Panc1 (cell line): ENCODE data around the gene TARBP1. TPM values are rescaled to one million over a fixed set of nuclear protein-coding genes. Genes with fewer than 3 reads are reported as not detected.

Experiments
- ATAC-seq: fragments of 200-7000 bp; cut with Tn5 transposase; 2 replicates; pipeline ENCODE4 v1.9.1; 2020; ENCODE audit warnings: mild to moderate bottlenecking, moderate library complexity
- BruUV-seq: library from RNA; stranded (reverse); fragments of 400-500 nt; replicated peaks from 2 replicates; lab custom pipeline; 2021; lab: Mats Ljungman, UMichigan
- CTCF ChIA-PET: fragments of 300-600 bp; sonication (Branson Sonifier 250); formaldehyde crosslinking; loops from one replicate; lab custom pipeline; 2022; ENCODE audit warnings: antibody characterized with exemption; lab: Charles Lee
- POLR2A ChIA-PET: fragments of 300-600 bp; sonication (Branson Sonifier 250); formaldehyde crosslinking; loops from one replicate; lab custom pipeline; 2022; ENCODE audit warnings: antibody characterized with exemption; lab: Charles Lee
- DNase-seq: peaks from one replicate; pipeline ENCODE4 v3.0.0-alpha.2; 2010; ENCODE audit warnings: low read depth, low spot score
- H3K27ac ChIP-seq: 2 replicates; pipeline ENCODE4 v1.5.1; 2011; ENCODE audit warnings: mild to moderate bottlenecking, low read length, inconsistent platforms
- H3K27me3 ChIP-seq: fragments of 200-500 bp; sonication (Bioruptor generic); 2 replicates; pipeline ENCODE4 v1.6.0; 2014; ENCODE audit warnings: low read length, inconsistent platforms; ENCODE audit not compliant: control insufficient read depth, insufficient read depth
- H3K36me3 ChIP-seq: fragments of 200-500 bp; sonication (Bioruptor generic); 2 replicates; pipeline ENCODE4 v1.5.1; 2014; ENCODE audit warnings: inconsistent platforms, mild to moderate bottlenecking, low read length, moderate library complexity; ENCODE audit not compliant: control insufficient read depth, insufficient read depth
- H3K4me1 ChIP-seq: 2 replicates; pipeline ENCODE4 v1.5.1; 2011; ENCODE audit warnings: inconsistent platforms, mild to moderate bottlenecking, low read length, moderate library complexity; ENCODE audit not compliant: control insufficient read depth, insufficient read depth
- H3K4me3 ChIP-seq, 2 experiments: 2 replicates each; pipeline ENCODE4 v1.5.1; 2011 to 2012; ENCODE audit warnings: low read depth in 2 of 2, low read length in 2 of 2, mild to moderate bottlenecking in 2 of 2, inconsistent platforms in 1 of 2, moderate library complexity in 1 of 2
- H3K9me3 ChIP-seq: fragments of 200-500 bp; sonication (Bioruptor generic); 2 replicates; pipeline ENCODE4 v1.5.1; 2014; ENCODE audit warnings: low read depth, mild to moderate bottlenecking, inconsistent platforms, low read length, moderate library complexity; ENCODE audit not compliant: control insufficient read depth, insufficient read depth
- POLR2AphosphoS5 ChIP-seq: IDR thresholded peaks from 2 replicates; pipeline ENCODE4 v1.6.1; 2012; ENCODE audit warnings: mild to moderate bottlenecking, low read depth, low read length, moderate library complexity
- SIN3A ChIP-seq: IDR thresholded peaks from 2 replicates; pipeline ENCODE4 v1.6.1; 2012; ENCODE audit warnings: low read depth, mild to moderate bottlenecking, low read length, moderate library complexity, borderline replicate concordance; ENCODE audit not compliant: insufficient read depth
- TCF7L2 ChIP-seq: IDR thresholded peaks from 2 replicates; pipeline ENCODE4 v1.6.1; 2011; ENCODE audit warnings: mild to moderate bottlenecking, low read depth, low read length, inconsistent platforms
- in situ Hi-C: cut with HindIII; loops from 2 replicates; pipeline ENCODE4 v1.10.0; 2016; ENCODE audit warnings: low sequenced_read_pairs, low pct_unique_long_range_greater_than_20kb
- intact Hi-C: fragments of 100-400 bp; cut with micrococcal nuclease; formaldehyde crosslinking; loops from one replicate; pipeline ENCODE4 v1.10.0; 2022; ENCODE audit not compliant: unreplicated experiment
- total RNA-seq: library from RNA; stranded (reverse); gene quantifications from one replicate; pipeline ENCODE4 v1.2.1, GENCODE V29; 2021; ENCODE audit not compliant: unreplicated experiment
- TF ChIP-seq, protein P1 (sequence below): fragments of 450-650 bp; IDR thresholded peaks from 2 replicates; pipeline ENCODE4 v1.5.1; 2017; ENCODE audit warnings: mild to moderate bottlenecking
- TF ChIP-seq, protein P2 (sequence below), 2 experiments: IDR thresholded peaks; 2 replicates each; pipeline ENCODE4 v1.6.1; 2011 to 2012; ENCODE audit warnings: low read depth in 2 of 2, control low read depth in 1 of 2, low read length in 1 of 2, mild to moderate bottlenecking in 1 of 2, moderate library complexity in 1 of 2; ENCODE audit not compliant: insufficient read depth in 1 of 2

The TARBP1 gene
- total RNA-seq, 1 experiment from 2014 or later, result 45.0 TPM

DNA sequence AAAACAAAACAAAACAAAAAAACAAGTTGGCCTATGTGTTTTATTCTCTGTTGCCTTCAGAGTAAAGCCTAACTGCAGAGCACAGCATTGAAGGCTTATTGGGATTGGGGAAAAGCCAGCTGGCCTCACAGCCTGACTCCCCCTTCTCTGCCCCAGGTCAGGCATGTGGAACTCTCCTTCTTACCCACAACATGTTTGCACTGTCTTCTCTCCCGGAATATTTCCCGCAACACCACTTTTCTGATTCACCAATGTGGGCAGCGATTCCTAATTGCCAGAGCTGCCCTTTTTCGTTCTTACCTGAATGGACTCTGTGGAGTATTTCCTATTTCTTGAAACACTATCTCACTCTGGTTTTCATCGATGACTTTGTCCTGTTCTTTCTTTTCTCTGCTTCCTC lies 2.8 kb upstream of the TARBP1 start:
- ATAC-seq (no peak), DNase-seq (no peak)
- H3K27ac ChIP-seq, result no peak overlapping the region
- POLR2A ChIA-PET, result no interaction called here
- H3K36me3 ChIP-seq, result no peaks in the 10 kb centered on the region
- in situ Hi-C loops, result no loop called here
- no TSS peak for BruUV-seq
- CTCF ChIA-PET, result interaction anchor here (0.7 kb wide), 1 partner anchor 111 kb away, joined by 4 read pairs; no protein-coding TSS in a partner anchor
- H3K27me3 ChIP-seq, result no peaks in the 10 kb centered on the region
- peaks cover 14% of the 10 kb centered on the region for H3K4me1 ChIP-seq
- H3K4me3 ChIP-seq, result no peak overlapping the region
- intact Hi-C loops, result no loop called here
- TF ChIP-seq, protein P1, sequence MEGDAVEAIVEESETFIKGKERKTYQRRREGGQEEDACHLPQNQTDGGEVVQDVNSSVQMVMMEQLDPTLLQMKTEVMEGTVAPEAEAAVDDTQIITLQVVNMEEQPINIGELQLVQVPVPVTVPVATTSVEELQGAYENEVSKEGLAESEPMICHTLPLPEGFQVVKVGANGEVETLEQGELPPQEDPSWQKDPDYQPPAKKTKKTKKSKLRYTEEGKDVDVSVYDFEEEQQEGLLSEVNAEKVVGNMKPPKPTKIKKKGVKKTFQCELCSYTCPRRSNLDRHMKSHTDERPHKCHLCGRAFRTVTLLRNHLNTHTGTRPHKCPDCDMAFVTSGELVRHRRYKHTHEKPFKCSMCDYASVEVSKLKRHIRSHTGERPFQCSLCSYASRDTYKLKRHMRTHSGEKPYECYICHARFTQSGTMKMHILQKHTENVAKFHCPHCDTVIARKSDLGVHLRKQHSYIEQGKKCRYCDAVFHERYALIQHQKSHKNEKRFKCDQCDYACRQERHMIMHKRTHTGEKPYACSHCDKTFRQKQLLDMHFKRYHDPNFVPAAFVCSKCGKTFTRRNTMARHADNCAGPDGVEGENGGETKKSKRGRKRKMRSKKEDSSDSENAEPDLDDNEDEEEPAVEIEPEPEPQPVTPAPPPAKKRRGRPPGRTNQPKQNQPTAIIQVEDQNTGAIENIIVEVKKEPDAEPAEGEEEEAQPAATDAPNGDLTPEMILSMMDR, result no peak
- TF ChIP-seq SIN3A (no peak), TCF7L2 (no peak), POLR2AphosphoS5 (no peak)
- TF ChIP-seq, protein P2, sequence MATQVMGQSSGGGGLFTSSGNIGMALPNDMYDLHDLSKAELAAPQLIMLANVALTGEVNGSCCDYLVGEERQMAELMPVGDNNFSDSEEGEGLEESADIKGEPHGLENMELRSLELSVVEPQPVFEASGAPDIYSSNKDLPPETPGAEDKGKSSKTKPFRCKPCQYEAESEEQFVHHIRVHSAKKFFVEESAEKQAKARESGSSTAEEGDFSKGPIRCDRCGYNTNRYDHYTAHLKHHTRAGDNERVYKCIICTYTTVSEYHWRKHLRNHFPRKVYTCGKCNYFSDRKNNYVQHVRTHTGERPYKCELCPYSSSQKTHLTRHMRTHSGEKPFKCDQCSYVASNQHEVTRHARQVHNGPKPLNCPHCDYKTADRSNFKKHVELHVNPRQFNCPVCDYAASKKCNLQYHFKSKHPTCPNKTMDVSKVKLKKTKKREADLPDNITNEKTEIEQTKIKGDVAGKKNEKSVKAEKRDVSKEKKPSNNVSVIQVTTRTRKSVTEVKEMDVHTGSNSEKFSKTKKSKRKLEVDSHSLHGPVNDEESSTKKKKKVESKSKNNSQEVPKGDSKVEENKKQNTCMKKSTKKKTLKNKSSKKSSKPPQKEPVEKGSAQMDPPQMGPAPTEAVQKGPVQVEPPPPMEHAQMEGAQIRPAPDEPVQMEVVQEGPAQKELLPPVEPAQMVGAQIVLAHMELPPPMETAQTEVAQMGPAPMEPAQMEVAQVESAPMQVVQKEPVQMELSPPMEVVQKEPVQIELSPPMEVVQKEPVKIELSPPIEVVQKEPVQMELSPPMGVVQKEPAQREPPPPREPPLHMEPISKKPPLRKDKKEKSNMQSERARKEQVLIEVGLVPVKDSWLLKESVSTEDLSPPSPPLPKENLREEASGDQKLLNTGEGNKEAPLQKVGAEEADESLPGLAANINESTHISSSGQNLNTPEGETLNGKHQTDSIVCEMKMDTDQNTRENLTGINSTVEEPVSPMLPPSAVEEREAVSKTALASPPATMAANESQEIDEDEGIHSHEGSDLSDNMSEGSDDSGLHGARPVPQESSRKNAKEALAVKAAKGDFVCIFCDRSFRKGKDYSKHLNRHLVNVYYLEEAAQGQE (IDR thresholded peaks at IDR 0.05; ENCODE audit: insufficient read depth in 1 of 2, low read depth in 2 of 2, low read length in 1 of 2), result no peak
- no peaks in the 10 kb centered on the region for H3K9me3 ChIP-seq

DNA sequence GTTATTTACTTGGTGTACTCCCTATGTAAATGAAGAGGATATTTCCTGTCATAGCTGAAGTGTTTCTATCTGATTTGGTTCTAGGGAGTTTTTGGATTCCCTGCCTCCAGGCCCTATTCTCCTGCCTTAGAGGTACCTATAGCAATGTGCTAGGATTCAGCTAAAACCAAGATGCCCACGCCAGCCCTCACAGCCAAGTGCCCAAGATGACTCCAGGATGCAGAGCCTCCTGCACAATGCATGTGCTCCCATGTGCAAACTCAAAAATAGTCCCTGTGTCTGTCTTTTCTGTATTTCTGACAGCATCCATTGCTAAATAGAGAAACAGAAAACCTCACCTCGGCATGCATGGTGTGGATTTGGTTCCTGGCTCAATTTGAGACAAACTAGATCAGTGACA lies 887 bp upstream of the TARBP1 start:
- ChIA-PET CTCF (no interaction called here), POLR2A (interaction anchor here (1.1 kb wide), 1 partner anchor 132 kb away, joined by 3 read pairs; no protein-coding TSS in a partner anchor)
- ATAC-seq (no peak), DNase-seq (no peak)
- H3K27me3 ChIP-seq, result no peaks in the 10 kb centered on the region
- H3K4me3 ChIP-seq, result no peak overlapping the region
- intact Hi-C loops (no loop called here), in situ Hi-C loops (no loop called here)
- H3K36me3 ChIP-seq, result no peaks in the 10 kb centered on the region
- no peaks in the 10 kb centered on the region for H3K9me3 ChIP-seq
- peak overlapping the region; percentile 84; the same call in 1 of the 2 replicates for H3K27ac ChIP-seq
- no peak for TF ChIP-seq TCF7L2
- TF ChIP-seq, protein P1, result no peak
- TF ChIP-seq, protein P2 (IDR thresholded peaks at IDR 0.05; ENCODE audit: insufficient read depth in 1 of 2, low read depth in 2 of 2, low read length in 1 of 2), result no peak
- no peak for TF ChIP-seq SIN3A
- TF ChIP-seq POLR2AphosphoS5, result no peak
- H3K4me1 ChIP-seq, result peaks cover 31% of the 10 kb centered on the region
- no TSS peak for BruUV-seq
